Measurements from ENCODE around the gene OPTC.

DNA sequence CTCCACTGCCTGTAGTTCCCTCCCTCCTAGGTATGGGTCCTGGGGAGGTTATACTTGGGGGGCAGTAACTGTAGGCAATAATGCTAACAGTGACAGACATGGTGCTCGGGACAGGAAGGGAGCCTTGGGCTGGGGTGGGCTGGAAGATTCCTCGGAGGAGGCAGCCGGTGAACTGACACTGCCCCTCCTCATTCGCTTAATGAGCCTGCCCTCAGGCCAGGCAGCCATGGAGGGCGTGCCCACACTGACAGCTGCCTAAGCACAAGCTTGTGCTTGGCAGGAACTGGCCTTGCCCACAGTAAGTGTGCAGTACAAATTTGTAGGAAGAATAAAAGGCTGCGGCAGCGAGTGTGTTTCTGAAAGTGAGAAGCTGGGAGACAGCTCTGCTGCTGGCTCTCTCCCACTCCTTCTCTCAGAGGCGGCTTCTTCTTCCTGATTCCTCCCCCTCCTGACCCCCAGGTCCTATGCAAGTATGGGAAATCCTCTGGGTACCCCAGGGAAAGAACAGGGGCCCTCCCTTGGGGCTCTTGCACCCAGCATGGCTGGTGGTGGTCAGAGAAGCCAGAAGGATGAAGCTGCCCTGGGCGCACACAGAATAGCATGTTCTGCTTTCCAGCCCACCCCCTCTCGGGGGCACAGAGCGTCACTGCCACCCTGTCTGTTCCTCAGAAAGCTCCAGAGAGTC, 23.6 kb downstream of the OPTC start:
- TF ChIP-seq POLR2A (IDR thresholded peaks at IDR 0.05), result no peak
- TF ChIP-seq, protein P1, sequence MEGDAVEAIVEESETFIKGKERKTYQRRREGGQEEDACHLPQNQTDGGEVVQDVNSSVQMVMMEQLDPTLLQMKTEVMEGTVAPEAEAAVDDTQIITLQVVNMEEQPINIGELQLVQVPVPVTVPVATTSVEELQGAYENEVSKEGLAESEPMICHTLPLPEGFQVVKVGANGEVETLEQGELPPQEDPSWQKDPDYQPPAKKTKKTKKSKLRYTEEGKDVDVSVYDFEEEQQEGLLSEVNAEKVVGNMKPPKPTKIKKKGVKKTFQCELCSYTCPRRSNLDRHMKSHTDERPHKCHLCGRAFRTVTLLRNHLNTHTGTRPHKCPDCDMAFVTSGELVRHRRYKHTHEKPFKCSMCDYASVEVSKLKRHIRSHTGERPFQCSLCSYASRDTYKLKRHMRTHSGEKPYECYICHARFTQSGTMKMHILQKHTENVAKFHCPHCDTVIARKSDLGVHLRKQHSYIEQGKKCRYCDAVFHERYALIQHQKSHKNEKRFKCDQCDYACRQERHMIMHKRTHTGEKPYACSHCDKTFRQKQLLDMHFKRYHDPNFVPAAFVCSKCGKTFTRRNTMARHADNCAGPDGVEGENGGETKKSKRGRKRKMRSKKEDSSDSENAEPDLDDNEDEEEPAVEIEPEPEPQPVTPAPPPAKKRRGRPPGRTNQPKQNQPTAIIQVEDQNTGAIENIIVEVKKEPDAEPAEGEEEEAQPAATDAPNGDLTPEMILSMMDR (IDR thresholded peaks at IDR 0.05 in 4 of 5, conservative IDR thresholded peaks at IDR 0.05 in 1 of 5), result no peak

All from gastrocnemius medialis (tissue), 4 donors.